ENCODE results near the gene OCEL1. TPM values are rescaled to one million over a fixed set of nuclear protein-coding genes. Genes with fewer than 3 reads are reported as not detected.

The OCEL1 gene
- total and polyA plus RNA-seq, 2 of the 13 experiments (the other 11 are each of a cell fraction or from before 2014, with no cell fraction given) = 10.6 to 17.2 TPM

- peak; percentile 81 for TF ChIP-seq HNRNPL (IDR thresholded peaks at IDR 0.05; ENCODE audit: low read depth, low read length)
- TF ChIP-seq HES4 (CRISPR knock-in tag; IDR thresholded peaks at IDR 0.05; ENCODE audit: borderline replicate concordance) = no peak
- no peak for TF ChIP-seq DRAP1 (CRISPR knock-in tag; IDR thresholded peaks at IDR 0.05)
- TF ChIP-seq KDM3A (CRISPR knock-in tag; IDR thresholded peaks at IDR 0.05; ENCODE audit: low read depth) = no peak
- peak; percentile 100 for TF ChIP-seq DMAP1 (CRISPR knock-in tag; IDR thresholded peaks at IDR 0.05)
- no peak; the same call in 1 of the 2 replicates for TF ChIP-seq HIC2 (CRISPR knock-in tag; IDR thresholded peaks at IDR 0.05; ENCODE audit: low read depth)
- TF ChIP-seq ZNF12 (CRISPR knock-in tag; IDR thresholded peaks at IDR 0.05) = no peak
- TF ChIP-seq ZBTB33 (CRISPR knock-in tag; IDR thresholded peaks at IDR 0.05) = peak; percentile 42
- no peak for TF ChIP-seq CEBPB (IDR thresholded peaks at IDR 0.05; ENCODE audit: borderline replicate concordance, low read depth, low read length)
- TF ChIP-seq ELF3 (CRISPR knock-in tag; IDR thresholded peaks at IDR 0.05) = peak; percentile 91
- no peak for TF ChIP-seq ZSCAN22 (CRISPR knock-in tag; IDR thresholded peaks at IDR 0.05)
- no peak for TF ChIP-seq CENPBD1 (CRISPR knock-in tag; IDR thresholded peaks at IDR 0.05; ENCODE audit: borderline replicate concordance, low read depth)
- no peak for TF ChIP-seq ZNF280D (CRISPR knock-in tag; IDR thresholded peaks at IDR 0.05)
- TF ChIP-seq ESRRA (CRISPR knock-in tag; IDR thresholded peaks at IDR 0.05; ENCODE audit: low read depth) = no peak
- TF ChIP-seq ZNF180 (CRISPR knock-in tag; IDR thresholded peaks at IDR 0.05; ENCODE audit: borderline replicate concordance, low read depth) = no peak
- no peak for TF ChIP-seq ZNF343 (CRISPR knock-in tag; IDR thresholded peaks at IDR 0.05)
- peak; percentile 92 for TF ChIP-seq MYC (CRISPR knock-in tag; IDR thresholded peaks at IDR 0.05; ENCODE audit: borderline replicate concordance)
- TF ChIP-seq CREBL2 (CRISPR knock-in tag; IDR thresholded peaks at IDR 0.05; ENCODE audit: borderline replicate concordance) = no peak
Observed at GRCh38 chr19:17215127-17215971, 10.7 kb upstream of the OCEL1 start, which contains the start of gene USE1 (continued).

Data from HepG2 (cell line).